Midbrain (tissue), 1 donor: ENCODE data around the gene TTC7B.

Experiments used
- DNase-seq: peaks from one replicate; lab custom pipeline; 2025; lab: John Stamatoyannopoulos, UW

The TTC7B gene

DNA sequence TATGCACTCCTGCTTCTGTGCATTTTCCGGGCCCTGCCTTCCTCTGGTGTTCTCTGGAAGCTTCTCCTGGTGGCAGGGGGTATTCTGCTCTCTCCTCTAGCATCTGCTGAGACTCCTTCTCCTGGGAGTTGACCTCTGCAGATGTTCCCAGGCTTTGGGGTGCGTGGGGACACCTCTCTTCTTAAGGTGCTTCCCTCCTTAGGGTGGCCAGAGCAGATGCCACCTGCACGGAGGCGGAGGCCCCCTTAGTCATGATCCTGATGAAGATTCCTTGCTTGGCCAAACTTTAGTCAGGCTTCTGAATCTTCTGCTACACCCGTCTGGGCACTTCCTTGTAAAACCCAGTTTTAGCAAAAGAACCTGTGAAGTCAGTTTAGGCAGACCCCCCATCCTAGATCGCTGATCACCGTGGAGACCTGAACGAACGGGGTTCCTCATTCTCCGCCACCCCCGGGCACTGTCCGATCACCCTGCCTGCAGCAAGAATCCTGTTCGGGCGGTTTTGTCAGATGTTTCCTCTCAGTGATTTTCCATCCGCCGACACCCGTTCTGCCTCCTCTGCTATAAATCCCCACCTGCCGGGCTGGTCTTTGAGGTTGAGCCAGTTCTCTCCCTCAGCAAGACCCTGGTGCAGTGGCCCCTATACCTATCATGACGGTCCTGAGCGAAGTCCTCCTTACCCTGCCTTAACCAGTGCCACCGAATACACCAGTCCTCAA is 307.5 kb downstream of the TTC7B start:
- no peak for DNase-seq

GRCh38 chr14:90508036-90508435 is 308.2 kb downstream of the TTC7B start:
- DNase-seq, result no peak

- DNase-seq, result no peak
These were observed 308.8 kb downstream of the TTC7B start for GRCh38 chr14:90507428-90507827.

GRCh38 chr14:90506748-90507147 is 309.5 kb downstream of the TTC7B start:
- DNase-seq, result no peak

DNA sequence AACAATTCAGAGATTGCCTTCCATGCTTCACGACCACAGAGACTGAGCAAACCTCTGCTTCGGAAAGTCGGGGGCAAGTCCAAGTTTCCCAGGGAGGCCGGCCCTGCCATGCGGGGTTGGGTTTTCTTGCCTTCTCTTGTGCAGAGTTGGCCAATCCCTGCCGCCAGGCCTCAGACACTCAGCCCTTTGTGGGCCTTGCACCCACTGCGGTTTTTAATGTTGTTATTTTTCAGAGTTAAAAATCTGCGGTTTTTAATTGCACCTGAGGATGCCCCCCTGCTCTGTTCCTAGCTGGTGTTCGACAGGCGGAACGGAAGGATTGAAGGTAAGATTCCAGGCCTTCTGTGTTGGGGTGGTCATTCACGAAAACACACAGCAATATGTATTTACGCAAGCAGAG is 310.7 kb downstream of the TTC7B start:
- DNase-seq, result peak; percentile 33

DNA sequence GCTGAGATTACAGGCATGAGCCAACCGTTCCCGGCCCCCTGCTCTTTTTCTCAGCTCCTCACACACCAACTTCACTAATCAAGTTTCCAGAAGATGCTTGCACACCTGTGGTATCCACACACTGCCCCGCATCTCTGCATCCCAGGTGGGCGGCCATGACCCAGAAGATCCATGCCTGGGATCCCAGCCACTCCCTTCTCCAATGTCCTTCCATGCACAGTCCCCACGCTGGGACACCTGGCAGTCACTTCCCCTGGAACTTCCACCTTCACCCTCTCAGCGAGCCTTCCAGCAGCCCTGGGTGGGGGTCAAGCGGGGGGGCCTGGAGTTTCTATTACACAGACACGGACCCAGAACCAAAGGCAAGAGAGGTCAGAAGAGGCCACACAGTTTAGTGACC is 311.6 kb downstream of the TTC7B start:
- no peak for DNase-seq

DNA sequence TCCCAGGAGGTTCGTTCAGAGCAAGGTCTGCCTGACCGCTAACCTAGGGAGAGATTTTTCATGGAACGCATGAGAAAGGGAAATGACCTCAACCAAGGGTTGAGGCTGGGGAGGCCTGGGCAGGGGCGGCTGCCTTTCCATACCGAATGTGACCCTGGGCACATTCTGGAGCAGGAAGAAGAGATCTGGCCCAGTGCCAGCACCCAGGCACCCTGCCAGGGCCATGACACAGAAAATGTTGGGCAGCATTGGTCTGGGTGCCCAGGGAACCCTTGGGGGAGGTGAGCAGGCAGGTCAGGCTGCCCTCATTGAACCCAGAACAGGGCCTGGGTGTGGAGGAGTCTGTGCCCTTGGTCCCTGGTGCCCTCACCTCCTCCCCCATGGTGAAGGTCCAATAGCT is 312.6 kb downstream of the TTC7B start:
- DNase-seq, result no peak

- no peak for DNase-seq
These were observed 313.5 kb downstream of the TTC7B start for GRCh38 chr14:90502760-90503159.

DNA sequence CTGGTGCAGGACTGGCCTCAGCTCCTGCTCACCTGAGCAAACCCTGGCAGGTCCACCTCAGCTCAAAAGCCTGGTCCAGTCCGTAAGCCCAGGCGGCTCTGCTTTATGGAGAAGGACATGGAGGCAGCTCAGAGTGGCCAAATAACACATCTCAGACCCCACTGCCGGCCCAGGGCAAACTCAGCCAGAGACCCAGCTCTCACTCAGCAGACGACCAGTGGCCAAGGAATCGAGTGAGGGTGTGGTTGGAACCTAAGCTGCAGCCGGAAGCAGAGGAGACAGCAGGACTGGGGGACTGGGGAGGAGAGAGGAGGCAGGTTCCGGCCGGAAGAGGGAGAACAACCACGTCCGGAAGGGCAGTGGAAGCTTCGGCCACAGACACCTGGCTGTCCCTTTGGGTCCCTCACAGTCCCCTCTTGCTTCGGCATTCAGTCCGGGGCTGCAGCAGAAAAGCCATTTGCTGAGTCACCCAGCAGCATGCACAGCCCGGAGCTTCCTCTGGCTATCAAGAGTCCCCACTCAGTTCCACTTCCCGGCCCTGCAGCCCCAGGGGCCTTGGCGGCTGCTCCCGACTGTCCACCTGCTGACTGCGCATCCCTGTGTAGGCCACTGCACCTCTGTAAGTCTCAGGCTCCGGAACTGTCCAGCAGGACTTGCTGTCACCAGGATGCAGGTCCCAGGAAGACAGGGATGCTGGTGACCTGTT is 315.4 kb downstream of the TTC7B start:
- DNase-seq, result no peak

DNA sequence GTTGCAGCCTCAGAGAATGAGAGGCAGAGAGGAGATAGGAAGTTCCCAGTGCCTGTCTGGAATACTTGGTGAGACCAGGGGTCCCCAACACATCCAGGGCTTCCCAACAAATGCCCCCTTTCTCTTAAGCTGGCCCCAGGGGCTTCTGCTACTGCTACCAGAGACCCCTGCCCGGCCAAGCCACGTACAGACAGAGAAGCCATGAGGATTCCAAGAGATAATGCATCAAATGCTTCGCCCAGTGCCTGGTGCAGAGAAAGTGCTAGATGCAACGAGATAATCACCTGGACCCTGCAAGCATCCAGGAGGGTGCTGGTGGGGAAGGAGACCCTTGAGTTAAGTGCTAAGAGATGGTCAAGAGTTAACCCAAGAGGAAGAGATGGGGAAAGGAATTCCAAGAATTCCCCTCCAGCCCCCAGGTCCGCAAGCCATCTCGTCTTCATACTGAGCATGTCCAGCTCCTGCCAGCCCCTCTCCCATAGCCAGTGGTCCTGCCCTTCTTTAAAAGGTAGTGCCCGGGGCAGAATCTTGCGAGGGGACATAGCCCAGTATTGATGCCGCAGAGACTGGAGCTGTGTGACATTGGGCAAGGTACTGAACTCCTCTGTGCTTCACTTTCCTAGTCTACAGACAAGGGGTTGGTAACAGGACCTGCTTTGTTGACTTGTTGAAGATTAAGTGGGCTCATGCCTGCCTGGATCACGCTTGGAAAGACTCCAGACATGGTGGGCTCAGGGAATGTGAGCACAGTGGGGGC is 316.1 kb downstream of the TTC7B start:
- DNase-seq, result no peak

GRCh38 chr14:90499121-90499520 is 317.1 kb downstream of the TTC7B start:
- DNase-seq, result no peak

GRCh38 chr14:90498198-90498597 is 318.0 kb downstream of the TTC7B start:
- no peak for DNase-seq

DNA sequence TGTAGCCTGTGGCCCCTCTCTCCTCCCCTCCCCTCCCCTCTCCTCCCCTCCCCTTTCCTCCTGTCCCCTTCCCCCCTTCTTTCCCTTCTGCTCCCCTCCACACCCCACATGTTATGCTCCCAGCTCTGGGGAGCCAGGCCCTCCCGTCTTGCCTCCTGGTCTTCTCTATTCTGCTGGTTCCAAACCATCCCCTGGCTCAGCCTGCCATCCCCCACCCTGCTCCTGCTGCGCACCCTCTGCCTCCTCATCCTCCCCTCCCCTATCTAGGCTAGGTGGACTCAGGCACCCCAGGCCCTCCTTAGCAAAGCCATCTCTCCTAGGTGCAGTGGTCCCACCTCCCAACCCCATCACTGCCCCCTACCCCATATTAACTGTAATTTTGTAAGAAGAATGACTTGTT is 319.9 kb downstream of the TTC7B start:
- no peak for DNase-seq

DNA sequence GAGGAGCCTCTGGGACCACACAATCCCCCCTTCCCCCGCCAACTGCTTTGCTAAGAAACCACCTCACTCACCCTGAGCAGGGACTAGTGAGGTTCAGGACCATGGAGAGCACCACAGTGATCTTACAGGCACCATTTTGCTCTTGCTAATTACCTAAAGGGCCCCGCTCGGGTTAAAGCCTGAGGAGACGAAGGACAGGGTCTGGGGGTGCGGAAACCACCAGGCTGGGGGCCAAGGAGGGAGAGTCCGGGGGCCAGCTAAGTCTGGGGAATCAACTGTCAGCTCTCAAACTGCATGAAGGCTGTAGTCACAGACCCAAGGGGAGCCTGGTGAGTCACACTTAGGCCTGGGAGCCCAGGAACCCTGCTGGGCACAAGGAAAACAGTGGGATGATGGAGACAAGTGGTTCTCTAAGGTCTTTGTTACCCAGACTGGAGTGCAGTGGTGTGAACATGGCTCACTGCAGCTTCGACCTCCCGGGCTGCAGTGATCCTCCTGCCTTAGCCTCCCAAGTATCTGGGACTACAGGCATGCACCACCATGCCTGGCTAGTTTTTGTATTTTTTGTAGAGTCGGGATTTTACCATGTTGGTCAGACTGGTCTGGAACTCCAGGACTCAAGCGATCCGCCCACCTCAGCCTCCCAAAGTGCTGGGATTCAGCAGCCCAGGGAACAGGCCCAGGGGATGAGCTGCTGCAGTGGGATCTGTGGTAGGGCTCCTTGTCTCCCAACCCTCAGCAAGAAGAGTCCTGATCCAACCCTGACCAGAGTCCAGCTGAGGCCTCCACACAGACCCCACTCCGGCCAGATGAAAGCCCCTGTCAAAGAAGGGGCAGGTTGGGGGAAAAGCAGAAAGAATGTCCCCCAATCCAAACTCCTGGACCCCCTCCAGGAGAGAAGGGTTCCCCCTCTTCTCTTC is 320.6 kb downstream of the TTC7B start:
- DNase-seq, result no peak

DNA sequence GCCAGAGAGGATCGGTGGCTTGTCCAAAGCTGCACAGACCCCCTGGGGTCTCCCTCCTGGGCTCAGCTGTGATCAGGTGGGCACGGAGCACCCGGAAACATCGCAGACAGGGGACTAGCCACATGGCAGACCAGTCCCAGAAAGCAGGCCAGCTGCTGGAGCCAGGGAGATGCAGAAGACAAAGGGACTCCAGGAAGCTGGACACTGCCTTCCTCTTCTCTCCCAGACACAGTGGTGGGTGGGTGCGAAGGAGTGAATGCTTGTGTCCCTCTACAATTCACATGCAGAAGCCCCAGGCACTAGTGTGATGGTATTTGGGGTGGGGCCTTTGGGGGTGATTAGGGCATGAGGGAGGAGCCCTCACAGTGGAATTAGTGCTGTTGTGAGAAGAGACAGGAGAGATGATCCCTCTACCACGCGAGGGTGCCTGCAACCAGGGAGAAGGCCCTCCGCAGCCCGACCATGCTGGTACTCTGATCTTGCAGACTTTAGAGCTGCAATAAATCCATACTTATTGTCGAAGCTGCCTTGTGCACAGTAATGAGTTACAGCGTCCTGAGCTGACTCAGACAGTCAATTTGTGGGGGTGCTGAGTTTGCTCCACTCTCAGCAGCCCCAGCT is 324.2 kb downstream of the TTC7B start:
- peak; percentile 20 for DNase-seq

DNA sequence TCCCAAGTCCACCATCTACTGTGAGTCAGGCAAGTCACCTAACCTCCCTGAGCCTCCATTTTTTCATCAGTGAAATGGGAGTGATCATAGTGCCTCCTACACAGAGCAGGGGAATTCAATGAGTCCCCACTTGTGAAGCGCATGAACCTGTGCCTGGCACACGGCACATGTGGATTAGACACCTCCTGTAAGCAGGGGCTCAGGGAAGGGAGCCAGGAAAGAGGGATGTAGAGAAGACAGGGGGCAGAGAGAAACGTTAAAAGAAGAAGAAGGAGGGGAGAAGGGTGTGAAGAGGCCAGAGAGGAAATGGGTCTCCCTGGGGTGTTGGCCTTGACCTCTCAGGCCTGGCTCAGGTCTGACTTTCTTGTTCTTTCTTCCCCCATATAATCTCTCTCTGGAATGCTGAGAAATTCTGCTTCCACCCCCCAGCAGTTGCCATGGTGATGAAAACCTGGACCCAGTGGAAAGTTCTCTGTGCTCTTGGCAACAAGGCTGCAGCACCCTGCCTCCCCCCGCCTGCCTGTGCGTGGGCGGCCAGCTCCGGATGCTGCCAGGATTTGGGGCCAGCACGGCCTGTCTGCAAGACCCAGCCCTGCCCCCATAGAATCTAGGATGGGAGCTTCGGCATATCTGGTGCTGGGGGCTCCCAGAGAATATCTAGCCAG is 324.9 kb downstream of the TTC7B start:
- peak; percentile 83 for DNase-seq

DNA sequence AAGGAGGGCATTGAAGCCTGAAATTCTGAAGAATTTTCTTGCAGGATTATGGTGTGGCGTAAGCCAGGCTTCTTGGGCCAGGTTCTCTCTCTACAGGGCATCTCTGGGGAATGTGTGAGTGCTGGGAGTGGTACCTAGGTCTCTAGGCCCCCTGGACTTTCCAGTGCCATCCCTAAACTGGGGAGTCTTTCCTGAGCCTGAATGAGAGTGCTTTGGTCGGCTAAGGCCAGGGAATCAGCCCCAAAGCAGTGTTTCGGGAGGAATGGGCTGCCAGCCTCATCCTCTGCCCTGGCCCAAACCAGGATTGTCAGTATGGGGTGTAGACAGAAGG is 325.5 kb downstream of the TTC7B start:
- DNase-seq, result no peak

GRCh38 chr14:90489916-90490719 is 326.1 kb downstream of the TTC7B start:
- no peak for DNase-seq

DNA sequence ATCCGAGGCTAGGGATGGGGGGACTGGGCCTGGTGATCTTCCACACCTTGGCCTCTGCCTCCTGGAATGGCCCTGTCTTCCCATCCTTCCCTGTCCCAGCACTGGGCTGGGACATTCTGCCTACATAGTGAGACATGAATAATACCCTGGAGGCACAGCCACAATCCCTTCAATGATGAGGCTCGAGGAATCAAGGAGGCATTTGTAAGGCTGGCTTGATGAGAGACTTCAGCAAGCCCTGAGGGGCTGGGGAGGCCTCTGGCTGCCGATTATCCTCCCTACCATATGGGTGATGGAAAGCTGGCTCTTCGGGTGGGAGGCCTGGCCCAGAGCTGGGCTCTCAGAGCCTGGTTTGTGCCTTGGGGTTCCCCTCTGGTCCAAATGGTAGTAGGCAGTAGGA is 326.9 kb downstream of the TTC7B start:
- DNase-seq, result no peak

DNA sequence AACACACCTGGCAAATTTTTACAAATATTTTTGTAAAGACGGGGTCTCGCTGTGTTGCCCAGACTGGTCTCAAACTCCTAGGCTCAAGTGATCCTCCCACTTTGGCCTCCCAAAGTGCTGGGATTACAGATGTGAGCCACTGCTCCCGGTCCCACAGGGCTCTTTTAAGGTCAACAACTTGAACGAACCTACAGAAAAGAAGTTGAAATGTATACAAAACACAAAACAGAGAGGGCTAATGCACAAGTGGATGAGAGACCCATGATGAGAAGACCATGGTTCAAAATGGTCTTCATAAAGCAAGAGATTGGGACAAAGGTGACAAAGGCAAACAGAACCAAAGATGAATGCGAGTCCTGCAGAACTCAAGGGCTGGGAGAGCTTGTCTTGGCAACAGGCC is 328.0 kb downstream of the TTC7B start:
- no peak for DNase-seq
